Measurements from ENCODE around the gene ZNF205.

DNA sequence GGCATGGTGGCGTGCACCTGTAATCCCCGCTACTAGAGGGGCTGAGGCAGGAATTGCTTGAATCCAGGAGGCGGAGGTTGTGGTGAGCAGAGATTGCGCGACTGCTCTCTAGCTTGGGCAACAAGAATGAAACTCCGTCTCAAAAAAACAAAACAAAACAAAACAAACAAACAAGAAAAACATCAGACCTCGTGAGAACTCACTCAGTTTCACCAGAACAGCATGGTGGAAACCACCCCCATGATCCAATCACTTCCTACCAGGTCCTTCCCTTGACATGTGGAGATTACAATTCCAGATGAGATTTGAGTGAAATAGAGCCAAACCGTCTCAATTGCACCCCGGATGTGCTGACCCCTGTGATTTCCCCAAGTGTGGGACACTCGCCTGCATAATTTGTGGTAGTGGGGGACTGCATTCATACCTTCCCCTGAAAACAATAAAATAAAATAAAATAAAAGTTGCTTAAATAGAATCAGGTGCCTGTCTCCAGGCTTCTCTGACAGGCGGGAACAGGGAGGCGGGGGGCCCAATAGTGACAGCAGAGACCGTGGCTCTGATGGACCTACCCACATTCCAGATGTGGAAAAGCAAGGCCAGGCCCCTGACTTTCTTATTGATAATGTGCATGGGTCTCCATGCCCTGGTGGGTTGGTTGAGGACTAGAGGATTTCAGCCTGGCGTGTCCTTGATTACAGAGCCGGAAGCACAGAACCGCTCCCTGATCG lies 26.4 kb upstream of the ZNF205 start:
- TF ChIP-seq, protein P1, sequence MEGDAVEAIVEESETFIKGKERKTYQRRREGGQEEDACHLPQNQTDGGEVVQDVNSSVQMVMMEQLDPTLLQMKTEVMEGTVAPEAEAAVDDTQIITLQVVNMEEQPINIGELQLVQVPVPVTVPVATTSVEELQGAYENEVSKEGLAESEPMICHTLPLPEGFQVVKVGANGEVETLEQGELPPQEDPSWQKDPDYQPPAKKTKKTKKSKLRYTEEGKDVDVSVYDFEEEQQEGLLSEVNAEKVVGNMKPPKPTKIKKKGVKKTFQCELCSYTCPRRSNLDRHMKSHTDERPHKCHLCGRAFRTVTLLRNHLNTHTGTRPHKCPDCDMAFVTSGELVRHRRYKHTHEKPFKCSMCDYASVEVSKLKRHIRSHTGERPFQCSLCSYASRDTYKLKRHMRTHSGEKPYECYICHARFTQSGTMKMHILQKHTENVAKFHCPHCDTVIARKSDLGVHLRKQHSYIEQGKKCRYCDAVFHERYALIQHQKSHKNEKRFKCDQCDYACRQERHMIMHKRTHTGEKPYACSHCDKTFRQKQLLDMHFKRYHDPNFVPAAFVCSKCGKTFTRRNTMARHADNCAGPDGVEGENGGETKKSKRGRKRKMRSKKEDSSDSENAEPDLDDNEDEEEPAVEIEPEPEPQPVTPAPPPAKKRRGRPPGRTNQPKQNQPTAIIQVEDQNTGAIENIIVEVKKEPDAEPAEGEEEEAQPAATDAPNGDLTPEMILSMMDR (IDR thresholded peaks at IDR 0.05) = no peak
- TF ChIP-seq POLR2A (IDR thresholded peaks at IDR 0.05) = no peak
